A549 treated with dexamethasone at 1 μM for 4 hours (cell line): ENCODE measurements around the gene PER1. TPM values are rescaled to one million over a fixed set of nuclear protein-coding genes. Genes with fewer than 3 reads are reported as not detected.

Experiments
- total RNA-seq: library from RNA; stranded (reverse); fragments of 200-300 nt; extraction: Qiagen RNA extraction; gene quantifications from 5 replicates; pipeline ENCODE4 v1.2.3, GENCODE V29; 2022

The PER1 gene
- total RNA-seq: 42.6 to 58.0 TPM (median 56.0 TPM) in 5 replicates

GRCh38 chr17:8152112-8152775 is at the start of gene PER1:
PER1 (minus strand) TSS chr17:8152404; CDS start chr17:8150706, 1,698 bp downstream.

GRCh38 chr17:8189711-8190477 is 37.7 kb upstream of the PER1 start, which contains the start of gene BORCS6:
BORCS6 (minus strand) TSS chr17:8190180; CDS start chr17:8190140, 40 bp downstream.

GRCh38 chr17:8176197-8176940 is 24.2 kb upstream of the PER1 start, which contains the start of gene TMEM107:
TMEM107 (minus strand) TSS chr17:8176380; CDS start chr17:8176286, 94 bp downstream.

GRCh38 chr17:8162233-8162996 is 10.2 kb upstream of the PER1 start, which contains the start of gene VAMP2:
VAMP2 (minus strand) TSS chr17:8162948; CDS start chr17:8162879, 69 bp downstream.

GRCh38 chr17:8123695-8124349 is 28.4 kb downstream of the PER1 start, which contains the start of gene HES7:
HES7 (minus strand) TSS chr17:8124106; CDS start chr17:8124084, 22 bp downstream.

GRCh38 chr17:8117980-8118768 is 34.0 kb downstream of the PER1 start, which contains the start of gene ALOXE3:
ALOXE3 (minus strand) TSS chr17:8118514; CDS start chr17:8117990, 524 bp downstream.

Other genes starting within 250 kb of the PER1 start
- gene RNF227, start 236.1 kb downstream of the PER1 start, total RNA-seq: 1.3 to 2.4 TPM (median 1.5 TPM) in 5 replicates
- gene KCNAB3, start 222.5 kb downstream of the PER1 start, total RNA-seq: 1.2 to 3.0 TPM (median 2.5 TPM) in 5 replicates
- gene TRAPPC1, start 220.5 kb downstream of the PER1 start, total RNA-seq: 295 to 368 TPM (median 319 TPM) in 5 replicates
- 32.5 to 44.7 TPM (median 43.3 TPM) in 5 replicates for gene CNTROB, start 220.2 kb downstream of the PER1 start, total RNA-seq
- gene GUCY2D, start 149.8 kb downstream of the PER1 start, total RNA-seq: 0.18 to 0.78 TPM (median 0.33 TPM) in 5 replicates
- 0.26 to 0.46 TPM (median 0.42 TPM) in 5 replicates for gene ALOX15B, start 113.3 kb downstream of the PER1 start, total RNA-seq
- 1.1 to 1.6 TPM (median 1.3 TPM) in 5 replicates for gene ALOX12B, start 64.7 kb downstream of the PER1 start, total RNA-seq
- gene ALOXE3, start 33.9 kb downstream of the PER1 start, total RNA-seq: 6.0 to 10.3 TPM (median 7.6 TPM) in 5 replicates
- 2.3 to 4.9 TPM (median 3.7 TPM) in 5 replicates for gene HES7, start 28.3 kb downstream of the PER1 start, total RNA-seq
- gene VAMP2, start 10.5 kb upstream of the PER1 start, total RNA-seq: 23.6 to 32.3 TPM (median 29.5 TPM) in 5 replicates
- gene TMEM107, start 24.0 kb upstream of the PER1 start, total RNA-seq: 18.5 to 21.4 TPM (median 19.6 TPM) in 5 replicates
- 6.1 to 8.1 TPM (median 7.6 TPM) in 5 replicates for gene BORCS6, start 37.8 kb upstream of the PER1 start, total RNA-seq
- 134 to 149 TPM (median 142 TPM) in 5 replicates for gene AURKB, start 58.2 kb upstream of the PER1 start, total RNA-seq
- 8.5 to 18.3 TPM (median 15.1 TPM) in 5 replicates for gene CTC1, start 95.7 kb upstream of the PER1 start, total RNA-seq
- gene PFAS, start 96.9 kb upstream of the PER1 start, total RNA-seq: 30.9 to 53.2 TPM (median 52.5 TPM) in 5 replicates
- 36.2 to 45.0 TPM (median 43.4 TPM) in 5 replicates for gene RANGRF, start 136.3 kb upstream of the PER1 start, total RNA-seq
- gene SLC25A35, start 143.0 kb upstream of the PER1 start, total RNA-seq: 5.1 to 8.2 TPM (median 7.5 TPM) in 5 replicates
- gene ARHGEF15, start 157.8 kb upstream of the PER1 start, total RNA-seq: not detected in 5 replicates
- not detected in 5 replicates for gene ODF4, start 187.4 kb upstream of the PER1 start, total RNA-seq
- 3,442 to 4,694 TPM (median 3,587 TPM) in 5 replicates for gene RPL26, start 230.8 kb upstream of the PER1 start, total RNA-seq
- not detected in 5 replicates for gene RNF222, start 245.4 kb upstream of the PER1 start, total RNA-seq